Epithelial cell of proximal tubule (primary cell): Measurements from ENCODE around the gene FSTL4. TPM values are rescaled to one million over a fixed set of nuclear protein-coding genes. Genes with fewer than 3 reads are reported as not detected.
A peak's percentile ranks its signal among the peaks of the same experiment; 100 is the strongest.

Experiments used
- DNase-seq: peaks from one replicate; pipeline ENCODE4 v3.0.0-alpha.2; 2011; ENCODE audit warnings: low read depth
- H3K4me3 ChIP-seq: 2 replicates; pipeline ENCODE4 v1.5.1; 2011; ENCODE audit warnings: low read depth, mild to moderate bottlenecking, low read length
- CTCF ChIP-seq: conservative IDR thresholded peaks from 2 replicates; pipeline ENCODE4 v1.5.1; 2012; ENCODE audit warnings: low read depth, mild to moderate bottlenecking, low read length
- total RNA-seq: library from RNA; depleted of rRNA; stranded (reverse); fragments of >200 nt; gene quantifications from 2 replicates; pipeline ENCODE4 v1.2.3, GENCODE V29; 2015

FSTL4 gene
- total RNA-seq, 1 donor from 2014 or later = not detected

GRCh38 chr5:133353741-133354140 lies 258.6 kb downstream of the FSTL4 start:
- DNase-seq = no peak
- TF ChIP-seq CTCF = no peak

GRCh38 chr5:133348406-133348805 lies 263.9 kb downstream of the FSTL4 start:
- TF ChIP-seq CTCF = no peak

More at GRCh38 chr5:133353741-133354140, 258.6 kb downstream of the FSTL4 start:
- H3K4me3 ChIP-seq = no peak overlapping the region

GRCh38 chr5:133347039-133347438 lies 265.3 kb downstream of the FSTL4 start:
- peak; percentile 8 for TF ChIP-seq CTCF
- H3K4me3 ChIP-seq = no peak overlapping the region
- DNase-seq = no peak

More at GRCh38 chr5:133348406-133348805, 263.9 kb downstream of the FSTL4 start:
- H3K4me3 ChIP-seq = no peak overlapping the region
- DNase-seq = no peak

- no peak overlapping the region for H3K4me3 ChIP-seq
- TF ChIP-seq CTCF = no peak
- DNase-seq = no peak
These were observed 268.1 kb downstream of the FSTL4 start for GRCh38 chr5:133344266-133344665.

GRCh38 chr5:133343196-133343595 lies 269.1 kb downstream of the FSTL4 start:
- H3K4me3 ChIP-seq = no peak overlapping the region
- no peak for TF ChIP-seq CTCF
- no peak for DNase-seq

GRCh38 chr5:133341915-133342710 lies 270.2 kb downstream of the FSTL4 start:
- H3K4me3 ChIP-seq = no peak overlapping the region
- no peak for TF ChIP-seq CTCF
- no peak for DNase-seq

- TF ChIP-seq CTCF = no peak
- H3K4me3 ChIP-seq = no peak overlapping the region
- DNase-seq = no peak
These were observed 271.0 kb downstream of the FSTL4 start for GRCh38 chr5:133341296-133341695.
